Coronary artery (tissue), 2 donors: ENCODE results near the gene UBL4B.

ENCODE experiments used
- DNase-seq: peaks from one replicate; pipeline ENCODE4 v3.0.0-alpha.2; 2017; ENCODE audit warnings: low spot score
- H3K27ac ChIP-seq, 2 donors: fragments of 200-600 bp; sonication (generic); one replicate each; pipeline ENCODE4 v1.5.1; 2016 to 2019
- H3K4me3 ChIP-seq: fragments of 200-600 bp; sonication (generic); 2 replicates; pipeline ENCODE4 v1.5.1; 2016; ENCODE audit warnings: mild to moderate bottlenecking, moderate library complexity
- TF ChIP-seq, protein P1 (sequence below): fragments of 200-600 bp; sonication (generic); IDR thresholded peaks from one replicate; pipeline ENCODE4 v1.5.1; 2019; ENCODE audit warnings: antibody characterized with exemption

UBL4B gene

DNA sequence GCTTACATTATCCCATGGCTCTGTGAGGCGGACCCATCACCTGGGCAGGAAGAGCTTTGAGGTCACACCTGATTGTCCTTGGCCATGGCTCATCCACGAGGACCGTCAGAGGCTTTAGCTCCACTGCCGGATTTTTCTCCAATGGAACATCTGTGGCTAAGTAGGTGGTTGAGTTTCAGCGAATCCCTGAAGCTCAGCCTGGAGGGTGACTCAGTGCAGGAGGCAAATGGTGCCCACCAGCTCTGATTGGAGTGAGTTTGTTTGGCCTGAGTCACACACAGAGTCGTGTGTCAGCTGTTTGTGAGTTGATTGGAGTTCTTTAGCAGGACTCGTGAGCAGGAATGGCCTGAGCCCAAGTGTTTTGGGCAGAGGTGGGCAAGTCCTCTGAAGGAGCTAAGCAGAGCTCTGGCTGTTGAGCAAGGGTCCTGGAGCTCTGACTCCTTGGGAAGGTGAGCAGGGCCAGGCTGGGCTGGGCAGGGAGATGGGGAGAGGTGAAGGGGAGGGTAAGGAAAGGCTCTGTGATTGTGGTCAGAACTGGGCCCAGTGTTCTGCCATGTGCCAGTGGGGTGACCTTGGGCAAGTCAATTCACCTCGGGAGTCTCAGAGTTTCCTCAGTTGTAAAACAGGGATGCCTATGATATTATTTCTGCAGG is 40.0 kb downstream of the UBL4B start:
- TF ChIP-seq, protein P1, sequence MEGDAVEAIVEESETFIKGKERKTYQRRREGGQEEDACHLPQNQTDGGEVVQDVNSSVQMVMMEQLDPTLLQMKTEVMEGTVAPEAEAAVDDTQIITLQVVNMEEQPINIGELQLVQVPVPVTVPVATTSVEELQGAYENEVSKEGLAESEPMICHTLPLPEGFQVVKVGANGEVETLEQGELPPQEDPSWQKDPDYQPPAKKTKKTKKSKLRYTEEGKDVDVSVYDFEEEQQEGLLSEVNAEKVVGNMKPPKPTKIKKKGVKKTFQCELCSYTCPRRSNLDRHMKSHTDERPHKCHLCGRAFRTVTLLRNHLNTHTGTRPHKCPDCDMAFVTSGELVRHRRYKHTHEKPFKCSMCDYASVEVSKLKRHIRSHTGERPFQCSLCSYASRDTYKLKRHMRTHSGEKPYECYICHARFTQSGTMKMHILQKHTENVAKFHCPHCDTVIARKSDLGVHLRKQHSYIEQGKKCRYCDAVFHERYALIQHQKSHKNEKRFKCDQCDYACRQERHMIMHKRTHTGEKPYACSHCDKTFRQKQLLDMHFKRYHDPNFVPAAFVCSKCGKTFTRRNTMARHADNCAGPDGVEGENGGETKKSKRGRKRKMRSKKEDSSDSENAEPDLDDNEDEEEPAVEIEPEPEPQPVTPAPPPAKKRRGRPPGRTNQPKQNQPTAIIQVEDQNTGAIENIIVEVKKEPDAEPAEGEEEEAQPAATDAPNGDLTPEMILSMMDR: no peak
- H3K4me3 ChIP-seq: no peak overlapping the region
- DNase-seq: no peak
- no peak overlapping the region for H3K27ac ChIP-seq

DNA sequence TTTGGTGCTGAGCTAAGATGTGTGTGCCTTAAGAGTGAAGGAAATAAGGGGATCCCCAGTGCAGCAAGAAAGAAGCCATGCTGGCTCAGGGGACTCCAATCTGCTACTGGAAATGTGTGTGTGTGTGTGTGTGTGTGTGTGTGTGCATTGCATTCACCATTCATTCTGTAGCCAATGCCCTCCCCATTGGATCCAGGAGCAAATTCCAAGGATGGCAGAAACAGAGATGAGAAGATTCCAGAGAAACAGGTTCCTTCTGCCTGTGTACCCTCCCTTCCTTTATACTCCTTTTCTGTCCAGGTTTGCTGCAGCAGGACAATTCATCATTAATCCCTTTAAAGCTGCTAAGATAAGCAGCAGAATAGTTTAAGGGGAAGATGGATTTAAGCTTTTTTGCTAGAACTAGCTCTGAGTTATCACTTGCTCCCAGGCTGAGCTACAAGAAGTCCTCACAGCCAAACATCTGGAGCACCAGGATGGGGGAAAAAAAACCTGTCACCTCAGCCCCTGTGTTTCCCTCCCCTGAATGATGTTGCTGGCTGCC is 41.2 kb downstream of the UBL4B start:
- TF ChIP-seq, protein P1: no peak
- Histone ChIP-seq H3K27ac (no peak overlapping the region), H3K4me3 (no peak overlapping the region)
- DNase-seq: no peak

DNA sequence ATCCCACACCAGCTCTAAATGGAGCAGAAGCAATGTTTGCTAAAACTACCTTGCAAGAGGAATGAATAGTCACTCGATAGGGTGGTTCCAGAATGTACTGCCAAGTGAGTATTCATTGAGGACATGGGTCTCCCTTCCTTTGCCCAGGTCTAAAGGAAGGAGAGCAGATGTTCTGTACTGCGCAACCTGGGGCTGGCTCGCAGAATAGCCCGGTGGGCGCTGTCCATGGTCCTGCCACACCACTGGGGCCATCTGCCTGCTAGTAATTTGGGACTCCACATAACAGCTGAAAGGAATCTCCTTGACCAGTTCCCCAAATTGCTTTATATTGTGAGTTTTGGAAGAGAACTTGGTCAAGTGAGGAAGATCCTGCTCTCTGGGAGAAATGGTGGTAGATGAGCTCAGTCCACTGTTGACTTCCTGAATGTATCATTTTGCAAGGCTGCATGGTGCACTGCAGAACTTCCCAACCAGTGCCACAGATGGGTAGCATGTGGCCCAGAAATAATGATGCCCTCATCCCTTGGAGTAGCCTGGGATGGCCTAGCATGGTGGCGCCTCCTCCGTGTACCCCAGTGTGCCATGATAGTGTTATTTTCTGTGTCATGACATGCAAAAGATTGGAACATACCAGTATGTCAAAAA is 43.8 kb downstream of the UBL4B start:
- Histone ChIP-seq H3K27ac (no peak overlapping the region), H3K4me3 (no peak overlapping the region)
- DNase-seq: no peak
- TF ChIP-seq, protein P1: no peak

DNA sequence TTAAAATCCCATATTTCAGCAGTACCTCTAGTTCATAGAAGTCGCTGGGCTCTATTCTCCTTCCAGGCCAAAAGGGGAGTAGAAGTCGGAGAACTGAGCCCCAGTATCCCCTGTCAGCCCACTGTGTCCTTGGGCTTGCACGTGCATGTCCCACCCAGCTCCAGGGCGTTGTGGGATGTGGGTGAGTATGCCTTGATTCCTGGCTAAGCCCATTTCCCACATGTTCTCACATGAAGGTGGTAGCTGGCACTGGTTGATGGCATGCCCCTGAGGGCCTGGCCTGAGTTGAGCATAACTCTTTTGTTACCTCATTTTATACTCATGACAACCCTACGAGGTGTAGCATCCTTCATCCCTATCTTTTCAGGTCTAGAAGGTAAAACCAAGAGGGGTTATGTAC is 46.0 kb downstream of the UBL4B start:
- Histone ChIP-seq H3K4me3 (no peak overlapping the region), H3K27ac (no peak overlapping the region)
- no peak for DNase-seq
- TF ChIP-seq, protein P1: no peak

DNA sequence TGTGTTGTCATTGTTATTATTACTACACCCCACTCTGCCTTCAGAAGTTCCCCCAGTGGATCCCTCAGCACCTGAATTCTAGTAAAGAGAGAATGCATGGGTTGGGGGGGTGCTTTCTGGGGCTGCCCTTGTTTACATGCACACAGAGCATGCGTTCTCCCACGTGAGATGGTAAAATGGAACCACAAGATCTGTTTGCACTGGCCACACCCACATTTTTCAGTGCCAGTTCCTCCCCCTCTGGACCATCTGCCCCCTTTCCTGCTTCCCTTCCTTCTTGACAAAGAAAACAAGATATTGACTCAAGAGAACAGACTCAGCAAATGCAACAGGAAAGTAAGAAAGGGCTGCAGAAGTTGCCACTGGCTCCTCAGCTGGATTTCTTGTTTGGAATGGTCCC is 46.9 kb downstream of the UBL4B start:
- Histone ChIP-seq H3K4me3 (no peak overlapping the region), H3K27ac (no peak overlapping the region)
- TF ChIP-seq, protein P1: no peak
- DNase-seq: no peak

DNA sequence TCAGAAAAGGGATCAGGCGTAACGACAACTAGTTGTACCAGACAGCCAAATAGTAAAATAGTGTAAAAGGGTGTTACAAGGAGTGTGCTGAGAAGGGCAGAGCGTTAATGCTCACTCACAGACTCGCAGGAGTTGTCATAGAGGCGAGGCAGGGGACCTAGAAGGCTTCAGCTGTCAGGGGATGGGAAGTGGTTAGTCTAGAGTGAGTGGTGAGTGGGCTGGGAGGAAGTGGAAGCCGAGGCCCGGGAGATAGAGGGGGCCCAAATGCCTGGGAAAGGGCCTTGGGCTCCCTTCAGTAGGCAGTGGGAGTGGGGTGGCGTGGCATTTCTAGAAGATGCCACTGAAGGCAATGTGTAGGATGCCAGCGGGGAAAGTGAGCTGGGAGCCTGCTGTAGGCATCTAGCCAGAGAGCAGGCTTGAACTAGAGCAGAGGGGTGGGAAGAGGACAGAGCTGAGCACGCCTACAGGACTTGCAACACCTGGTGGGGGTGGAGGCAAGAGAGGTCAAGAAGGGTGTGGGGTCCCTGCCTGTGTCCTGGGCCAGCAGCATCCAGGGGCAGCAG is 48.4 kb downstream of the UBL4B start:
- TF ChIP-seq, protein P1: no peak
- no peak overlapping the region for H3K27ac ChIP-seq
- no peak for DNase-seq

More for the DNA sequence above, 48.4 kb downstream of the UBL4B start:
- no peak overlapping the region for H3K4me3 ChIP-seq
